Breast epithelium (tissue), 4 donors: Measurements from ENCODE around the gene NAA15. TPM values are rescaled to one million over a fixed set of nuclear protein-coding genes. Genes with fewer than 3 reads are reported as not detected.

Experiments
- DNase-seq, 2 donors: peaks; one replicate each; pipeline ENCODE4 v3.0.0-alpha.2; 2019; ENCODE audit warnings: low spot score in 2 of 2
- H3K27ac ChIP-seq, 2 donors: fragments of 200-600 bp; sonication (generic) in 1 of 2; one replicate each; pipeline ENCODE4 v1.5.1; 2016 to 2019; ENCODE audit warnings: mild to moderate bottlenecking in 1 of 2
- H3K27me3 ChIP-seq, 2 donors: fragments of 200-600 bp; sonication (generic) in 1 of 2; one replicate each; pipeline versions ENCODE4 v1.5.1 to v1.6.0; 2017 to 2019; ENCODE audit warnings: control low read depth in 1 of 2, mild to moderate bottlenecking in 1 of 2
- H3K36me3 ChIP-seq: fragments of 200-600 bp; one replicate; pipeline ENCODE4 v1.5.1; 2019
- H3K4me1 ChIP-seq, 2 donors: fragments of 200-600 bp; sonication (generic); one replicate each; pipeline ENCODE4 v1.5.1; 2016 to 2019; ENCODE audit warnings: control low read depth in 1 of 2
- H3K4me3 ChIP-seq, 3 donors: fragments of 200-600 bp; sonication (generic); 1 replicate in 2 of 3; 2 replicates in 1 of 3; pipeline ENCODE4 v1.5.1; 2016 to 2019; ENCODE audit warnings: mild to moderate bottlenecking in 3 of 3, moderate library complexity in 2 of 3
- H3K9me3 ChIP-seq, 2 donors: fragments of 200-600 bp; sonication (generic) in 1 of 2; one replicate each; pipeline ENCODE4 v1.5.1; 2016 to 2019; ENCODE audit warnings: control low read depth in 1 of 2
- POLR2A ChIP-seq: fragments of 450-650 bp; IDR thresholded peaks from one replicate; pipeline ENCODE4 v1.6.1; 2016; ENCODE audit warnings: antibody characterized with exemption, mild to moderate bottlenecking, moderate library complexity
- POLR2AphosphoS5 ChIP-seq, 3 donors: sonication (generic); formaldehyde crosslinking; IDR thresholded peaks; one replicate each; pipeline ENCODE4 v1.6.1; 2017; ENCODE audit warnings: antibody characterized with exemption in 3 of 3
- intact Hi-C: fragments of 100-400 bp; cut with DNase I; formaldehyde crosslinking; loops from one replicate; pipeline ENCODE4 v1.15.1; 2023; ENCODE audit warnings: low total_unique reads
- total RNA-seq, 3 donors: library from RNA; depleted of rRNA; stranded (reverse); fragments of >200 nt; gene quantifications; one replicate each; pipeline ENCODE4 v1.1.0, GENCODE V29; 2016
- TF ChIP-seq, protein P1 (sequence below), 3 donors: fragments of 450-650 bp; IDR thresholded peaks; one replicate each; pipeline ENCODE4 v1.5.1; 2016 to 2017; ENCODE audit warnings: antibody characterized with exemption in 3 of 3, mild to moderate bottlenecking in 3 of 3, moderate library complexity in 3 of 3

Gene NAA15
- total RNA-seq, 3 donors from 2014 or later = 28.5 to 49.9 (median 34.1) TPM

DNA sequence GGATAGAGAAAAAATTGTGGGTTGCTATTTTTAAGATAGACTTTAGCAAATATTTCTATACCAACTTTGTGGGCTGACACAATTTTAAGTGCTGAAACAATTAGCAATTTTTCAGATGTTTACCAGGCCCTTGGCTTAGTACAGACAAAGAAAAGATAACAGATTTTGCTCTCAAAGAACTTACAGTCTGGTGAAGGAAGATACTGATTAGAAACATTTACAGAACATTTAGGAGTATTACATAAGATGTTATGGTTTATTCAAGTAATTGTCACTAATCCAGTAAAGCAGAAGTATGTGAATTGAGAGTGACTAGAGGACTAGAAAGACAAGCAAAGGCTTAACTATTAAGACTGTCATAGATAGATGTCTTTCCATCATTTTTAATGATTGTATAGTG, 36.3 kb downstream of the NAA15 start:
- intact Hi-C loops = no loop called here
- no peaks in the 10 kb centered on the region for H3K27me3 ChIP-seq
- no peak overlapping the region for H3K27ac ChIP-seq
- H3K4me1 ChIP-seq = no peaks in the 10 kb centered on the region
- H3K4me3 ChIP-seq = no peak overlapping the region
- H3K36me3 ChIP-seq = no peaks in the 10 kb centered on the region
- TF ChIP-seq POLR2A (no peak), POLR2AphosphoS5 (IDR thresholded peaks at IDR 0.05) (no peak)
- TF ChIP-seq, protein P1, sequence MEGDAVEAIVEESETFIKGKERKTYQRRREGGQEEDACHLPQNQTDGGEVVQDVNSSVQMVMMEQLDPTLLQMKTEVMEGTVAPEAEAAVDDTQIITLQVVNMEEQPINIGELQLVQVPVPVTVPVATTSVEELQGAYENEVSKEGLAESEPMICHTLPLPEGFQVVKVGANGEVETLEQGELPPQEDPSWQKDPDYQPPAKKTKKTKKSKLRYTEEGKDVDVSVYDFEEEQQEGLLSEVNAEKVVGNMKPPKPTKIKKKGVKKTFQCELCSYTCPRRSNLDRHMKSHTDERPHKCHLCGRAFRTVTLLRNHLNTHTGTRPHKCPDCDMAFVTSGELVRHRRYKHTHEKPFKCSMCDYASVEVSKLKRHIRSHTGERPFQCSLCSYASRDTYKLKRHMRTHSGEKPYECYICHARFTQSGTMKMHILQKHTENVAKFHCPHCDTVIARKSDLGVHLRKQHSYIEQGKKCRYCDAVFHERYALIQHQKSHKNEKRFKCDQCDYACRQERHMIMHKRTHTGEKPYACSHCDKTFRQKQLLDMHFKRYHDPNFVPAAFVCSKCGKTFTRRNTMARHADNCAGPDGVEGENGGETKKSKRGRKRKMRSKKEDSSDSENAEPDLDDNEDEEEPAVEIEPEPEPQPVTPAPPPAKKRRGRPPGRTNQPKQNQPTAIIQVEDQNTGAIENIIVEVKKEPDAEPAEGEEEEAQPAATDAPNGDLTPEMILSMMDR (IDR thresholded peaks at IDR 0.05) = no peak
- H3K9me3 ChIP-seq = no peaks in the 10 kb centered on the region
- no peak for DNase-seq

DNA sequence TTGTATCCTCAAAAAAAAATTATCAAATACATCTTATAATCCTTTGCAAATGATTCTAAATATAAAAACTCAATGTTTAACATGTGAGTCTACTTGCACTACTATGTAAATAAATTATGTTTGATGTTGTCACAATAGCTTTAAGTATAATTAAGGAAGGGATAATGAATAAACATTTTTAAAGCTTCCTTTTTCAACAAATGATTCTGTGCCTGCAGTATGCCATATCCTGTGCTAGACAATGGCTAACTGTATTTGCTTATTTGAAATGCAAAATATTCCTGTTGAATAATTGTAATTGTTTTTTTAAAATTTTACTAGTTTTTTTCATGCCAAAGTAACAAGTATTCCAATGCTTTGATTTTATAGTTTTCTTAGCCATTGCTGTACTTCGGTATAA, 60.0 kb downstream of the NAA15 start:
- no peak for DNase-seq
- Histone ChIP-seq H3K4me1 (no peaks in the 10 kb centered on the region), H3K9me3 (no peaks in the 10 kb centered on the region), H3K4me3 (no peak overlapping the region), H3K27ac (no peak overlapping the region), H3K27me3 (no peaks in the 10 kb centered on the region), H3K36me3 (peaks cover 3% of the 10 kb centered on the region)
- intact Hi-C loops = no loop called here
- TF ChIP-seq POLR2A (no peak), POLR2AphosphoS5 (IDR thresholded peaks at IDR 0.05) (no peak)
- TF ChIP-seq, protein P1 (IDR thresholded peaks at IDR 0.05) = no peak

DNA sequence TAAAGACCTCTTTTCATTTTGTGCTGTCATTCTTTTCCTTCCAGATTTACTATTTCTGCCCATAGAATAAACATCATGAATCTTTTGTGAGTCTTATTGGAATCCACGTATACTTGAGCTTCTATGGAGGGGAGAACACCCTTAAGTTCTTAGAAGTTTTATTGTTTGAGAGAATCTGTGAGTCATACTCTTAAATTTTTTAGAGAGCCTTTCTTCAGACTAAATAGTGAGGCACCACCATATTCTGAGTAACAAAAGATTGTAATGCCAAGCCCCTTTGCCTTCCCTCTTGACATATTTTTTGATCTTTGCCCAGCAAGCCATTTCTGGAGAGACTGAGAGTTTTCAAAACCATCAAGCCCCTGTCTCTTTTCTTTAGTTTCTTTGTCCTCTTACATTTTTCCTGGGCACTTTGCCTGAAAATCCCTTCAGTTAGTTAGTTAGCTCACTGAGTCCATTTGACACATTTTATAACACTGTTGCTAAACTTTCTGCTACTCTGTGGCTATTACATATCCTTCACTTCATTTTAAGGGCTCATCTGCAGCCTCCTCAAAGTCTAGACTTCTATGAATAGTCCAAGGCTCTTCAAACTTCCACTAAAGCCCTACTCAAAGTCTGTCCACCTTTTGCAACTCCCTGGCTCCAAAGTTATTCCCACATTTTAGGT, 66.3 kb downstream of the NAA15 start:
- Histone ChIP-seq H3K36me3 (no peaks in the 10 kb centered on the region), H3K4me1 (no peaks in the 10 kb centered on the region), H3K9me3 (no peaks in the 10 kb centered on the region), H3K4me3 (no peak overlapping the region), H3K27ac (no peak overlapping the region), H3K27me3 (no peaks in the 10 kb centered on the region)
- intact Hi-C loops = no loop called here
- DNase-seq = no peak
- TF ChIP-seq POLR2AphosphoS5 (IDR thresholded peaks at IDR 0.05) (no peak), POLR2A (no peak)
- TF ChIP-seq, protein P1 (IDR thresholded peaks at IDR 0.05) = no peak

DNA sequence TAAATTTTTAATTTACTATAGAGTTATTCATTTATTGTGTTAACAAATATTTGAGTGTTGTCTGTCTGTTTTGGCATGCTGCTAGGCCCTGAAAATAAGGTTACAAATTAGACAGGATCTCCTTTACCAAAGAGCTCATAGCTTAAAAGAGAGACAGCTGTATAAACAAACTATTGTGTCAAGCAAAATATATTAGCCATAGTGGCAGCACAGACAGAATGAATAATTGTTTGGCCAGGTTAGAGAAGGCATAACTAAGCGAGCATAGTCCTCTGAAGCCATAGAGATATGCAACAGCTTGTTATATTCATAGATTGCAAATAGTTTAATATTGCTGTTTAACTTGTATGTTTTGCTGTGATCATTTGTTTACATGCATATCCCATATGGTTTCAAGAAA, 67.7 kb downstream of the NAA15 start:
- H3K9me3 ChIP-seq = no peaks in the 10 kb centered on the region
- H3K4me3 ChIP-seq = no peak overlapping the region
- TF ChIP-seq, protein P1 (IDR thresholded peaks at IDR 0.05) = no peak
- TF ChIP-seq POLR2AphosphoS5 (IDR thresholded peaks at IDR 0.05) (no peak), POLR2A (no peak)
- no peak overlapping the region for H3K27ac ChIP-seq
- H3K27me3 ChIP-seq = no peaks in the 10 kb centered on the region
- intact Hi-C loops = no loop called here
- H3K36me3 ChIP-seq = no peaks in the 10 kb centered on the region
- DNase-seq = no peak
- no peaks in the 10 kb centered on the region for H3K4me1 ChIP-seq

DNA sequence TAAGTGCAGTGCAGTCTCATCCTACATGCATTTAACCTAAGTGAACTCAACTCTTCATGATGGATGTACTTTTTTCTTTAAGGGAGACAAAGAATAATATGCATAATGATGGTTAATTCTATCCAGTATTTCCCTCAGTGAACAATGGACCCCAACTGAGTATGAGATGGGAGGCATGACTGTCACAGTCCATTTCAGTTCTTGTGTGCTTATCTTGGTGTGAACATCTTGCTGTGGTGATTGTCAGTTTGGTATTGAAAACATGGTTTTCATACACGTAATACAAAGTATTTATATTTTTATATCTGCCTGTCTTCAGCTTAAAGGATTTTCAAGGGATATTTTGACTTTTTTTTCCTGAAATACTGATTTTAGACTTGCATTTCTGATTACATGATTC, 72.9 kb downstream of the NAA15 start:
- Histone ChIP-seq H3K27ac (no peak overlapping the region), H3K4me1 (no peaks in the 10 kb centered on the region), H3K36me3 (no peaks in the 10 kb centered on the region), H3K9me3 (no peaks in the 10 kb centered on the region), H3K27me3 (no peaks in the 10 kb centered on the region), H3K4me3 (no peak overlapping the region)
- no peak for DNase-seq
- TF ChIP-seq POLR2AphosphoS5 (IDR thresholded peaks at IDR 0.05) (no peak), POLR2A (no peak)
- intact Hi-C loops = no loop called here
